ENCODE results near the gene MTFMT.

DNA sequence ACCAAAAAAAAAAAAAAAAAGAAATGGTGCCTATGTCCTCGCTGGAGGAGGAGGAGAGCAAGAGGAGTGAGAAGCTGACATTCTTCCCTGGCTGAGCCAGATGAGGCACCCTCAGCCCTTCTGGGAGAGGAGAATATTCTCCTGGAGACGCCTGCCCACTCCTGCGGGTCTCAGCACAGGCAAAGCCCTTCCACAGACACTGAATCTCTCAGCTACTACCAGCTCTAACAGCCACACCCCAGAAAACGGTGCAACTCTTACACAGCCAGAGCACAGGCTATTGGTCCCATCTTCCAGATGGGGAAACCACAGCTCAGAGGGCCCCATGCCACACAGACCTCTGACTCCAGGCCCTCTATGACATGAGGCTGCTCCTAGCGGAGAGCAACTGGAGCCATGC is 32.6 kb upstream of the MTFMT start:
- TF ChIP-seq ZNF274 (IDR thresholded peaks at IDR 0.05; ENCODE audit: low read depth, low read length) = no peak
- no peak for TF ChIP-seq SUZ12 (IDR thresholded peaks at IDR 0.05; ENCODE audit: extremely low read depth, insufficient read depth, insufficient read length)
- TF ChIP-seq YY1 (IDR thresholded peaks at IDR 0.05; ENCODE audit: insufficient read depth, insufficient read length) = no peak

All from NT2/D1 (cell line).